Measurements from ENCODE around the gene ZNF569.

- TF ChIP-seq POLR2AphosphoS5 (IDR thresholded peaks at IDR 0.05; ENCODE audit: low read depth, low read length): peak; percentile 76
- 0 out of 2 replicates have a peak, but pooled peaks have one; percentile 23 for TF ChIP-seq TAF1 (IDR thresholded peaks at IDR 0.05; ENCODE audit: borderline replicate concordance, insufficient read depth, low read length)
- TF ChIP-seq, protein P1, sequence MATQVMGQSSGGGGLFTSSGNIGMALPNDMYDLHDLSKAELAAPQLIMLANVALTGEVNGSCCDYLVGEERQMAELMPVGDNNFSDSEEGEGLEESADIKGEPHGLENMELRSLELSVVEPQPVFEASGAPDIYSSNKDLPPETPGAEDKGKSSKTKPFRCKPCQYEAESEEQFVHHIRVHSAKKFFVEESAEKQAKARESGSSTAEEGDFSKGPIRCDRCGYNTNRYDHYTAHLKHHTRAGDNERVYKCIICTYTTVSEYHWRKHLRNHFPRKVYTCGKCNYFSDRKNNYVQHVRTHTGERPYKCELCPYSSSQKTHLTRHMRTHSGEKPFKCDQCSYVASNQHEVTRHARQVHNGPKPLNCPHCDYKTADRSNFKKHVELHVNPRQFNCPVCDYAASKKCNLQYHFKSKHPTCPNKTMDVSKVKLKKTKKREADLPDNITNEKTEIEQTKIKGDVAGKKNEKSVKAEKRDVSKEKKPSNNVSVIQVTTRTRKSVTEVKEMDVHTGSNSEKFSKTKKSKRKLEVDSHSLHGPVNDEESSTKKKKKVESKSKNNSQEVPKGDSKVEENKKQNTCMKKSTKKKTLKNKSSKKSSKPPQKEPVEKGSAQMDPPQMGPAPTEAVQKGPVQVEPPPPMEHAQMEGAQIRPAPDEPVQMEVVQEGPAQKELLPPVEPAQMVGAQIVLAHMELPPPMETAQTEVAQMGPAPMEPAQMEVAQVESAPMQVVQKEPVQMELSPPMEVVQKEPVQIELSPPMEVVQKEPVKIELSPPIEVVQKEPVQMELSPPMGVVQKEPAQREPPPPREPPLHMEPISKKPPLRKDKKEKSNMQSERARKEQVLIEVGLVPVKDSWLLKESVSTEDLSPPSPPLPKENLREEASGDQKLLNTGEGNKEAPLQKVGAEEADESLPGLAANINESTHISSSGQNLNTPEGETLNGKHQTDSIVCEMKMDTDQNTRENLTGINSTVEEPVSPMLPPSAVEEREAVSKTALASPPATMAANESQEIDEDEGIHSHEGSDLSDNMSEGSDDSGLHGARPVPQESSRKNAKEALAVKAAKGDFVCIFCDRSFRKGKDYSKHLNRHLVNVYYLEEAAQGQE (IDR thresholded peaks at IDR 0.05; ENCODE audit: insufficient read depth in 1 of 2, low read depth in 2 of 2, low read length in 2 of 2): no peak
- no peak for TF ChIP-seq FOXP2 (optimal IDR thresholded peaks at IDR 0.05; ENCODE audit: borderline replicate concordance, extremely low read depth, extremely low read length, insufficient read depth)
Observed at GRCh38 chr19:37468961-37469777, 1.9 kb upstream of the ZNF569 start, which contains the start of gene ZNF570.
